HepG2 (cell line): ENCODE data around the gene RAB20. TPM values are rescaled to one million over a fixed set of nuclear protein-coding genes. Genes with fewer than 3 reads are reported as not detected.
A peak's percentile ranks its signal among the peaks of the same experiment; 100 is the strongest.

ENCODE experiments used
- ATAC-seq: fragments of 200-7000 bp; cut with Tn5 transposase; 3 replicates; pipeline ENCODE4 v1.9.1; 2020; ENCODE audit warnings: mild to moderate bottlenecking, moderate library complexity
- BruUV-seq: library from RNA; stranded (reverse); fragments of 400-500 nt; replicated peaks from 2 replicates; lab custom pipeline; 2021; lab: Mats Ljungman, UMichigan
- CTCF ChIA-PET: fragments of 300-600 bp; formaldehyde crosslinking; extraction: SDS; loops from one replicate; lab custom pipeline; 2021; ENCODE audit warnings: low total read pairs, inconsistent platforms, low intra/inter-chr PET ratio; lab: Yijun Ruan, JAX
- POLR2A ChIA-PET: fragments of 350-600 bp; sonication (Branson Sonifier 250); formaldehyde crosslinking; loops from one replicate; lab custom pipeline; 2020; ENCODE audit warnings: antibody characterized with exemption, inconsistent platforms; lab: Yijun Ruan, JAX
- DNase-seq: peaks from one replicate; pipeline ENCODE4 v3.0.0-alpha.2; 2015; ENCODE audit warnings: low spot score
- FAIRE-seq: peaks from 3 replicates; lab custom pipeline; 2011; peaks lifted over from hg19 to GRCh38; lab: Jason Lieb, UNC
- H2AFZ ChIP-seq: one replicate; pipeline ENCODE4 v1.6.1; 2011; ENCODE audit warnings: low read length, inconsistent platforms
- H3K27ac ChIP-seq: fragments of 300-600 bp; 3 replicates; pipeline ENCODE4 v1.8.0; 2011; ENCODE audit warnings: mixed run types, mild to moderate bottlenecking, mixed read lengths, low read length, inconsistent platforms; ENCODE audit not compliant: insufficient read depth; ENCODE audit errors: extremely low read length
- H3K27me3 ChIP-seq, 2 experiments: fragments of 200-600 bp in 1 of 2; 2 replicates in 1 of 2; 3 replicates in 1 of 2; pipeline versions ENCODE4 v1.6.0 to v1.8.0; 2011; ENCODE audit warnings: low read length in 2 of 2, mild to moderate bottlenecking in 2 of 2, moderate library complexity in 2 of 2, inconsistent platforms in 1 of 2; ENCODE audit not compliant: insufficient read depth in 2 of 2, control insufficient read depth in 1 of 2
- H3K36me3 ChIP-seq, 2 experiments: fragments of 200-600 bp in 1 of 2; replicated peaks in 1 of 2; 2 replicates in 1 of 2; 3 replicates in 1 of 2; pipeline versions ENCODE4 v1.5.1 to v1.8.0; 2011; ENCODE audit warnings: low read length in 2 of 2, inconsistent platforms in 1 of 2; ENCODE audit not compliant: insufficient read depth in 2 of 2, control insufficient read depth in 1 of 2
- H3K4me1 ChIP-seq: 2 replicates; pipeline ENCODE4 v1.5.1; 2012; ENCODE audit warnings: low read length, inconsistent platforms; ENCODE audit not compliant: insufficient read depth
- H3K4me2 ChIP-seq: 2 replicates; pipeline ENCODE4 v1.6.0; 2011; ENCODE audit warnings: low read depth, low read length, inconsistent platforms
- H3K4me3 ChIP-seq, 3 experiments: fragments of 200-600 bp in 1 of 3; sonication (generic), shearing (Covaris generic) in 1 of 3; replicated peaks in 1 of 3; 2 replicates each; pipeline ENCODE4 v1.5.1; 2011 to 2016; ENCODE audit warnings: low read length in 3 of 3, inconsistent platforms in 2 of 3, low read depth in 2 of 3, mild to moderate bottlenecking in 2 of 3, control low read depth in 1 of 3, mixed read lengths in 1 of 3; ENCODE audit not compliant: insufficient read depth in 1 of 3
- H3K79me2 ChIP-seq: one replicate; pipeline ENCODE4 v1.6.1; 2011; ENCODE audit warnings: low read length, inconsistent platforms; ENCODE audit not compliant: insufficient read depth
- H3K9ac ChIP-seq: 2 replicates; pipeline ENCODE4 v1.6.0; 2011; ENCODE audit warnings: mild to moderate bottlenecking, low read depth, low read length, inconsistent platforms; ENCODE audit not compliant: insufficient read depth
- H3K9me3 ChIP-seq: 2 replicates; pipeline ENCODE4 v1.5.1; 2012; ENCODE audit warnings: mild to moderate bottlenecking, low read length
- H4K20me1 ChIP-seq: 2 replicates; pipeline ENCODE4 v1.6.0; 2011; ENCODE audit warnings: inconsistent platforms, mild to moderate bottlenecking, low read length, moderate library complexity; ENCODE audit not compliant: insufficient read depth
- EEA1 ChIP-seq: sonication (generic); formaldehyde crosslinking; IDR thresholded peaks from 2 replicates; pipeline ENCODE4 v1.5.1; 2020; ENCODE audit warnings: mild to moderate bottlenecking, missing genetic modification reagents, borderline replicate concordance
- HMGA1 ChIP-seq: sonication (generic); formaldehyde crosslinking; conservative IDR thresholded peaks from 2 replicates; pipeline ENCODE4 v1.4.0; 2020; ENCODE audit warnings: missing genetic modification reagents
- KDM2A ChIP-seq: sonication (generic); formaldehyde crosslinking; IDR thresholded peaks from 2 replicates; pipeline ENCODE4 v1.4.0; 2020; ENCODE audit warnings: low read depth, missing genetic modification reagents, borderline replicate concordance
- MED8 ChIP-seq: sonication (generic); formaldehyde crosslinking; IDR thresholded peaks from 2 replicates; pipeline ENCODE4 v1.8.1; 2023; ENCODE audit warnings: mild to moderate bottlenecking, missing genetic modification reagents; ENCODE audit not compliant: insufficient replicate concordance
- MEIS2 ChIP-seq: sonication (generic); formaldehyde crosslinking; IDR thresholded peaks from 2 replicates; pipeline ENCODE4 v1.9.0; 2021; ENCODE audit warnings: mild to moderate bottlenecking, missing genetic modification reagents
- MLLT10 ChIP-seq: sonication (generic); formaldehyde crosslinking; IDR thresholded peaks from 2 replicates; pipeline ENCODE4 v1.4.0; 2020; ENCODE audit warnings: missing genetic modification reagents
- MLX ChIP-seq: IDR thresholded peaks from 2 replicates; pipeline ENCODE4 v1.6.1; 2016
- MTF1 ChIP-seq: sonication (generic); formaldehyde crosslinking; IDR thresholded peaks from 2 replicates; pipeline ENCODE4 v1.5.0; 2020; ENCODE audit warnings: missing genetic modification reagents
- SALL1 ChIP-seq: sonication (generic); formaldehyde crosslinking; IDR thresholded peaks from 2 replicates; pipeline ENCODE4 v1.8.0; 2022; ENCODE audit warnings: mild to moderate bottlenecking, missing genetic modification reagents
- SCMH1 ChIP-seq: sonication (generic); formaldehyde crosslinking; IDR thresholded peaks from 2 replicates; pipeline ENCODE4 v1.9.0; 2021; ENCODE audit warnings: missing genetic modification reagents, mild to moderate bottlenecking, borderline replicate concordance
- ZNF205 ChIP-seq: IDR thresholded peaks from 2 replicates; pipeline ENCODE4 v1.6.1; 2018; ENCODE audit warnings: missing biosample characterization, missing genetic modification reagents
- ZSCAN31 ChIP-seq: sonication (generic); formaldehyde crosslinking; IDR thresholded peaks from 2 replicates; pipeline ENCODE4 v1.5.0; 2020; ENCODE audit warnings: low read depth, mild to moderate bottlenecking, missing genetic modification reagents
- ZZZ3 ChIP-seq: sonication (generic); formaldehyde crosslinking; IDR thresholded peaks from 2 replicates; pipeline ENCODE4 v1.4.0; 2020; ENCODE audit warnings: missing genetic modification reagents, mild to moderate bottlenecking, borderline replicate concordance
- WGBS: methylation state at CpG from one replicate; pipeline ENCODE4 v1.1.6; 2017; ENCODE audit warnings: low lambda C conversion rate; 5-methylcytosine and 5-hydroxymethylcytosine counted together
- in situ Hi-C: cut with HindIII; loops from 2 replicates; pipeline ENCODE4 v1.10.0; 2017; ENCODE audit warnings: low pct_unique_long_range_greater_than_20kb; ENCODE audit not compliant: extremely low pct_ligation_motif_present
- intact Hi-C: fragments of 100-400 bp; cut with micrococcal nuclease; formaldehyde crosslinking; loops from one replicate; pipeline ENCODE4 v1.10.0; 2022; ENCODE audit not compliant: unreplicated experiment
- polyA plus RNA-seq, 8 experiments: library from polyadenylated mRNA; depleted of rRNA in 3 of 8; stranded (reverse) in 7 of 8; unstranded in 1 of 8; fragments of >200 nt; fragmentation: Illumina TruSeq in 4 of 8; extraction: Trizol in 4 of 8; gene quantifications; 2 replicates each; pipeline versions ENCODE4 v1.2.1 to v1.2.3, GENCODE V29; 2011 to 2016; ENCODE audit warnings: low read depth in 4 of 8, missing spikeins in 1 of 8, mixed read lengths in 1 of 8; ENCODE audit not compliant: insufficient read depth in 1 of 8
- total RNA-seq, 5 experiments: library from RNA; depleted of rRNA; stranded (reverse); fragments of >200 nt; fragmentation: Illumina TruSeq; extraction: Trizol; gene quantifications; 2 replicates each; pipeline ENCODE4 v1.2.3, GENCODE V29; 2016; ENCODE audit warnings: low read depth in 1 of 5
- TF ChIP-seq, protein P1 (sequence below): sonication (generic); formaldehyde crosslinking; conservative IDR thresholded peaks from 2 replicates; pipeline ENCODE4 v1.4.0; 2020; ENCODE audit warnings: missing genetic modification reagents
- TF ChIP-seq, protein P2 (sequence below): sonication (generic); formaldehyde crosslinking; IDR thresholded peaks from 2 replicates; pipeline ENCODE4 v1.8.0; 2022; ENCODE audit warnings: missing genetic modification reagents, mild to moderate bottlenecking, borderline replicate concordance
- TF ChIP-seq, protein P3 (sequence below): sonication (generic); formaldehyde crosslinking; IDR thresholded peaks from 2 replicates; pipeline ENCODE4 v1.4.0; 2020; ENCODE audit warnings: mild to moderate bottlenecking, missing genetic modification reagents

Gene RAB20
- total and polyA plus RNA-seq, 2 of the 13 experiments (the other 11 are each of a cell fraction or from before 2014, with no cell fraction given) = 15.6 to 30.5 TPM

DNA sequence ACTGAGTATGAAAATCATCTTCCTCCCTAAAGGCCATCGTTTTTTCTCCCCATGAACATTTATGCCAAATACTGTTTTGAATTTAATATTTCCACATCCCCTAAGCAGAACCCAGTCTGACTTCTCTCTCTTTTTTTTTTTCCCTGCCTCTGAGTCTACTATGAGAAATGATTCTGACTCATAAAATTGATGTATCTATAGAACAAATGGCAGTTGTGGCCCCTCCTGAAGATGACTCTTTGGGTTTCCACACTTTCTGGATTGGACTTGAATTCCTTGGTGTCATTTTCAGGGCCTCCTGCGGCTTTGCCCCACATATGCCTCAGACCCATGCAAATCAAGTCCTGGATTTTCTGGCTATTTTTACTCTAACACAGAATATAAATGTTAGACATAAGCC is 31.1 kb upstream of the RAB20 start:
- H3K4me2 ChIP-seq = no peak overlapping the region
- no peaks in the 10 kb centered on the region for H3K9me3 ChIP-seq
- no peaks in the 10 kb centered on the region for H3K79me2 ChIP-seq
- no peaks in the 10 kb centered on the region for H4K20me1 ChIP-seq
- BruUV-seq = no TSS peak
- TF ChIP-seq MEIS2 (CRISPR knock-in tag) = no peak
- TF ChIP-seq MLLT10 (CRISPR knock-in tag) = no peak
- TF ChIP-seq MLX (CRISPR knock-in tag) = no peak
- no peak for TF ChIP-seq ZNF205
- TF ChIP-seq MED8 = no peak
- no peak for TF ChIP-seq KDM2A (CRISPR knock-in tag)
- no peak for TF ChIP-seq EEA1 (CRISPR knock-in tag)
- TF ChIP-seq HMGA1 = no peak
- no peaks in the 10 kb centered on the region for H3K36me3 ChIP-seq
- no peak for ATAC-seq
- no peak overlapping the region for H3K27ac ChIP-seq
- H3K4me1 ChIP-seq = peaks cover 17% of the 10 kb centered on the region
- no peak for FAIRE-seq
- no peak overlapping the region for H3K4me3 ChIP-seq
- no peak overlapping the region for H2AFZ ChIP-seq
- POLR2A ChIA-PET = no interaction called here
- no peak for DNase-seq
- no peaks in the 10 kb centered on the region for H3K27me3 ChIP-seq
- H3K9ac ChIP-seq = no peak overlapping the region
- in situ Hi-C loops (loop anchor here (5.0 to 10.0 kb wide), 2 partner anchors 225 to 332 kb away; no protein-coding TSS in a partner anchor), intact Hi-C loops (loop anchor here (1.0 to 10.0 kb wide), 5 partner anchors 138 to 632 kb away; no protein-coding TSS in a partner anchor)
- WGBS = 31% methylated on average over 2 of the region's 2 CpGs
- CTCF ChIA-PET = interaction anchor here (1.6 to 2.0 kb wide), 2 partner anchors 137 to 226 kb away, joined by 5 to 12 read pairs; no protein-coding TSS in a partner anchor

DNA sequence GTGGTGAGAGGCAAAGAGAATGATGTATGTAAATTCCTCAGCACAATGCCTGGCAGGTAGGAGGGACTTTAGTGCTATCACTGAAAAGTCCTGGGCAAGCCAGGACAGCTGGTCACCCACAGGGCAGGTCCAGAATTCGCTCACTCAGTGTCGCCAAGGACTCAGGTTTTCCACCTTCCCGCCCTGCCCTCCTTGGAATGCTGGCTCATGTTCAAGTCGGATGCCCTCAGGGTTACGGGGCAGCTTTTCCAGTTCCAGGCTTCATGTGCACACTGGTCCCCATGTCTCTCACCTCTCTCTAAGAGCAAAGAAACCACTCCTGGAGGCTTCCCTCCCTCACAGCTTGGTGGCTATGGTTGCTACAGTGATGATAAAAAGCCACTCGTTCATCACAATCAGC is 29.1 kb upstream of the RAB20 start:
- BruUV-seq = no TSS peak
- no peak for DNase-seq
- POLR2A ChIA-PET = interaction anchor here (0.8 kb wide), 1 partner anchor 13 kb away, joined by 3 read pairs; no protein-coding TSS in a partner anchor
- TF ChIP-seq SALL1 (CRISPR knock-in tag) (no peak), MTF1 (CRISPR knock-in tag) (no peak), ZSCAN31 (CRISPR knock-in tag) (no peak), ZZZ3 (CRISPR knock-in tag) (no peak), SCMH1 (no peak)
- TF ChIP-seq, protein P1, sequence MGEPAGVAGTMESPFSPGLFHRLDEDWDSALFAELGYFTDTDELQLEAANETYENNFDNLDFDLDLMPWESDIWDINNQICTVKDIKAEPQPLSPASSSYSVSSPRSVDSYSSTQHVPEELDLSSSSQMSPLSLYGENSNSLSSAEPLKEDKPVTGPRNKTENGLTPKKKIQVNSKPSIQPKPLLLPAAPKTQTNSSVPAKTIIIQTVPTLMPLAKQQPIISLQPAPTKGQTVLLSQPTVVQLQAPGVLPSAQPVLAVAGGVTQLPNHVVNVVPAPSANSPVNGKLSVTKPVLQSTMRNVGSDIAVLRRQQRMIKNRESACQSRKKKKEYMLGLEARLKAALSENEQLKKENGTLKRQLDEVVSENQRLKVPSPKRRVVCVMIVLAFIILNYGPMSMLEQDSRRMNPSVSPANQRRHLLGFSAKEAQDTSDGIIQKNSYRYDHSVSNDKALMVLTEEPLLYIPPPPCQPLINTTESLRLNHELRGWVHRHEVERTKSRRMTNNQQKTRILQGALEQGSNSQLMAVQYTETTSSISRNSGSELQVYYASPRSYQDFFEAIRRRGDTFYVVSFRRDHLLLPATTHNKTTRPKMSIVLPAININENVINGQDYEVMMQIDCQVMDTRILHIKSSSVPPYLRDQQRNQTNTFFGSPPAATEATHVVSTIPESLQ = no peak
- TF ChIP-seq, protein P2, sequence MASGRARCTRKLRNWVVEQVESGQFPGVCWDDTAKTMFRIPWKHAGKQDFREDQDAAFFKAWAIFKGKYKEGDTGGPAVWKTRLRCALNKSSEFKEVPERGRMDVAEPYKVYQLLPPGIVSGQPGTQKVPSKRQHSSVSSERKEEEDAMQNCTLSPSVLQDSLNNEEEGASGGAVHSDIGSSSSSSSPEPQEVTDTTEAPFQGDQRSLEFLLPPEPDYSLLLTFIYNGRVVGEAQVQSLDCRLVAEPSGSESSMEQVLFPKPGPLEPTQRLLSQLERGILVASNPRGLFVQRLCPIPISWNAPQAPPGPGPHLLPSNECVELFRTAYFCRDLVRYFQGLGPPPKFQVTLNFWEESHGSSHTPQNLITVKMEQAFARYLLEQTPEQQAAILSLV (CRISPR knock-in tag) = no peak
- TF ChIP-seq, protein P3, sequence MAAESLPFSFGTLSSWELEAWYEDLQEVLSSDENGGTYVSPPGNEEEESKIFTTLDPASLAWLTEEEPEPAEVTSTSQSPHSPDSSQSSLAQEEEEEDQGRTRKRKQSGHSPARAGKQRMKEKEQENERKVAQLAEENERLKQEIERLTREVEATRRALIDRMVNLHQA (CRISPR knock-in tag) = no peak

More for the DNA sequence above, 29.1 kb upstream of the RAB20 start:
- Histone ChIP-seq H4K20me1 (no peaks in the 10 kb centered on the region), H3K9me3 (no peaks in the 10 kb centered on the region), H3K27me3 (no peaks in the 10 kb centered on the region), H2AFZ (no peak overlapping the region), H3K79me2 (no peaks in the 10 kb centered on the region), H3K4me3 (no peak overlapping the region), H3K4me2 (peak overlapping the region; percentile 14; the same call in 1 of the 2 replicates), H3K9ac (no peak overlapping the region), H3K36me3 (no peaks in the 10 kb centered on the region), H3K4me1 (peaks cover 17% of the 10 kb centered on the region), H3K27ac (no peak overlapping the region)
- FAIRE-seq (no peak), ATAC-seq (peak; percentile 28; the same call in 2 of the 3 replicates)
- in situ Hi-C loops (loop anchor here (5.0 to 10.0 kb wide), 2 partner anchors 227 to 334 kb away; no protein-coding TSS in a partner anchor), intact Hi-C loops (loop anchor here (2.0 to 10.0 kb wide), 4 partner anchors 30 to 634 kb away; partner anchors contain the start of gene RAB20)
- WGBS = 65% methylated on average over 4 of the region's 6 CpGs
- CTCF ChIA-PET = no interaction called here
